GM19238 (cell line): ENCODE measurements around the gene DNAJC5.
"Not testable (repeated sequence)": the region's sequence is repeated elsewhere in the genome, so short reads cannot be mapped to it uniquely, and the experiment has no call there.

Source experiments
- DNase-seq: peaks from one replicate; pipeline ENCODE4 v3.0.0; 2011; ENCODE audit warnings: low spot score; ENCODE audit not compliant: insufficient read length

DNAJC5 gene

GRCh38 chr20:63955281-63955826, 60.4 kb downstream of the DNAJC5 start:
- peak; percentile 51 for DNase-seq

- DNase-seq, result peak; percentile 96
These were observed 61.1 kb downstream of the DNAJC5 start, which contains the start of gene UCKL1 for GRCh38 chr20:63955827-63956663. Gene UCKL1, minus strand, starts transcription at chr20:63956416. Its CDS starts 44 bp downstream, at chr20:63956372.

DNA sequence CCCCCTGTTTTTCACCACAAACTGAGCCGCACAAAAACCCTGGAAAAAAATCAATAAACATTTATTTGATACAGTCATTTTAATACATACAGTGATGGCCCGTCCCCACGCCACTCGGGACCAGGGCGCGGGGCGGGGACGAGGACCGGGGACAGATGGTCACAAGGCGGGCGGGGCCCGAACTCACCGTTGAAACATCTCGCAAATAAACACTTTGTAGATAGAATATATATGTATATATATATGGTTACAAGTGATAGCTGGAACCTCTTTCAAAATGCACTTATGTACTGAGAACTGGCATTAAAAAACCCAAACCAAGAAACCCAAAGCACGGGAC, 61.7 kb downstream of the DNAJC5 start:
- no peak for DNase-seq

- peak; percentile 69 for DNase-seq
These were observed 62.2 kb downstream of the DNAJC5 start for GRCh38 chr20:63957004-63957689.

DNA sequence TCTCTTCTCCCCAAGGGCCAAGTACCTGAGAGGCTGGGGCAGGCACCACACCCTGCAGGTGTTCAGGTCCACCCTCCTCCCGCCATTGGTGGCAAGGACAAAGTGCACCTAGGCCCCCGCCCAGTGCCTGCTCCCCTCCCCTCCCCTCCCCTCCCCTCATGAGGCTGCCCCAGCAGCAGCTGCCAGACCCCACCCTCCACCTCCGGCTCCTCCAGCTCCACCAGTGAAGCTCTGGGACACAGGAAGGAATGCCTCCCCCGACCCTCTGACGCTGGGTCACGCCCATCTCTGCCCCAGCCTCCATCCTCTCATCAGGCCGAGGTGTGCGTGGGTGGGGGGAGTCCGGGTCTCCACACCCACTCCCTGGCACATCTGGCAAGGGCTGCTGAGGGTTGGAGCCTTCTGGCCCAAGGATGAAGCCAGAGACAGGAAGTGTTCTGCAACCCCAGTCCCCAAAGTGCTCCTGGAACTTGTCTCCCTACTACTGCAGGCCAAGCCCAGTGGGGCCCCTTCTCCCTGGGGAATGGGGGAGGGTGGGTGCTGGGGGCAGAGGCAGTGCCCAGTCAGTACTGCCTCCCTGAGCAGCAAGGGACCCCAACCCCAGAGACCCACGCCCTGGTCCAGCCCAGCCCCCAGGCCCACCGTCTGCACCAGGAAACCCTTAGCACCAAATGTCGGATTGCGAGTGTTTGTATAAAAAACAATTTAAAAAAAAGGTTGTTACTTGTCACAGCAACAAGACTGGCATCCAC, 62.9 kb downstream of the DNAJC5 start:
- DNase-seq, result no peak

DNA sequence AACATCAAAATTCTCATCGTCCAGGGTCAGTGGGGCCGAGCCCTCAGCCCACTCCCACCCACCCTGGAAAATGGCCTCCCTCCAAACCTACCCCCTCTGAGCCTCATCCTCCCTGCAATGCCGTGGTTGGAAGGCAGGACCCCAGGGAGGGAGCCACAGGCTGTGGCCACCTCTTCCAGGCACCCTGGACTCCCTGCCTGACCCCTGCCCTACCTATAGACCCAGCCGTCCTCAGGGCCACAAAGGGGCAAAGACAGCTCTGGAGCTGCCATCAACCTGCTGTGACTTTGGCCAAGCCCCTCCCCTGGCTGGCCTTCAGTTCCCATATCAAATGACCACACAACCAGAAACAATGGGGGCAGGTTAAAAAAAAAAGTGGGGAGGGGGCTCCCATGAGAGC, 63.5 kb downstream of the DNAJC5 start:
- no peak for DNase-seq

DNA sequence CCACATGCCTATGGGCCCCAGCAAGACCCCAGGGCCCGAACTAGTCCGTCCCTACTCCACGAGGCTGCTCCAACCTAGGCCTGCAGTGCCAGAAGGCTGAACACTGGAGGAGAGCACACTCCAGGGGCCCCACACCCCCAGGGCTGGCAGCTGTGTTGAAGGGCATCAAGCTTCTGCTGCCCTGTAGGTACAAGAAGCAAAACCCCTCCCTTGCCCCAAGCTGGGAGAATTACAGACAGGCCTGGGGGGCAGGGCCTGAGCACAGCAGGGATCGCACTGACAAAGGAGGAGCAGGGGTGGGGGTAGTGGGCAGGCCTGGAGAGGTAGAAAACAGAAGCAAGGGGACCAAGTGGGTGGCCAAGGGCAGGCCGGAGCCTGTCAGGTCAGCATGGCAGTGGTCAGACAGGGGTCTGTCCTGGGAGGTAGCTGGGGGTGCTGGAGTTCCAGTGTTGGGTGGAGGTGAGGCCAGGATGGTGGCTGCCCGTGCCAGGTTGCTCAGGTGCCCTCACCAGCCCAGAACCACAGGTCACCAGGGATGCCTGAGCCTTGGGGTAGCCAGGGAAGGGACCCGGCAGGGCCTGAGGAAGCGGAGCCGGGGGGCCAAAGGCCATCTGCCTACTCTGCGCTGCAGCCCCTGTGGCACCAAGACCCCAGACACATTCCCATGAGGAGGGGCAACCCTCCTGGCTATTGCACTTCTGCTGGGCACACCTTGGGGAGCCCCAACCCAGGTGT, 64.2 kb downstream of the DNAJC5 start:
- DNase-seq, result no peak

DNA sequence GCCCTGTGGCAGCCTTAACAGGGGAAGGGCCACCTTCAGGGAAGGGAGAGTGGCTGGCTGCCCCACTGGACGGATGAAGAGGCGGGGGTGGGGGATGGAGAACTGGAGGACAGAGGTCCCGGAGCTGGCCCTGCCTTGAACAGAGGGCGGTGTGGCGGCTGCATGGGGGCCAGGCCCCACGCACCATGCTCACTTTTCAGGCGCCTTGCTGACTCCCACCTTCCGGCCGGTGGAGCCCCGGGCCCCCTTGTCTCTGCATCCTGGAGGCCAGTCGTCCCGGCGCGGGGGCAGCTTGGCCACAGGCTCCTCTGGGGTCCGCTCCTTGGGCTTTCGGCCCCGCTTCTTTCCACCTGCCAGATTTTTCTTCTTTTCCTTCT, 64.8 kb downstream of the DNAJC5 start:
- DNase-seq, result no peak

DNA sequence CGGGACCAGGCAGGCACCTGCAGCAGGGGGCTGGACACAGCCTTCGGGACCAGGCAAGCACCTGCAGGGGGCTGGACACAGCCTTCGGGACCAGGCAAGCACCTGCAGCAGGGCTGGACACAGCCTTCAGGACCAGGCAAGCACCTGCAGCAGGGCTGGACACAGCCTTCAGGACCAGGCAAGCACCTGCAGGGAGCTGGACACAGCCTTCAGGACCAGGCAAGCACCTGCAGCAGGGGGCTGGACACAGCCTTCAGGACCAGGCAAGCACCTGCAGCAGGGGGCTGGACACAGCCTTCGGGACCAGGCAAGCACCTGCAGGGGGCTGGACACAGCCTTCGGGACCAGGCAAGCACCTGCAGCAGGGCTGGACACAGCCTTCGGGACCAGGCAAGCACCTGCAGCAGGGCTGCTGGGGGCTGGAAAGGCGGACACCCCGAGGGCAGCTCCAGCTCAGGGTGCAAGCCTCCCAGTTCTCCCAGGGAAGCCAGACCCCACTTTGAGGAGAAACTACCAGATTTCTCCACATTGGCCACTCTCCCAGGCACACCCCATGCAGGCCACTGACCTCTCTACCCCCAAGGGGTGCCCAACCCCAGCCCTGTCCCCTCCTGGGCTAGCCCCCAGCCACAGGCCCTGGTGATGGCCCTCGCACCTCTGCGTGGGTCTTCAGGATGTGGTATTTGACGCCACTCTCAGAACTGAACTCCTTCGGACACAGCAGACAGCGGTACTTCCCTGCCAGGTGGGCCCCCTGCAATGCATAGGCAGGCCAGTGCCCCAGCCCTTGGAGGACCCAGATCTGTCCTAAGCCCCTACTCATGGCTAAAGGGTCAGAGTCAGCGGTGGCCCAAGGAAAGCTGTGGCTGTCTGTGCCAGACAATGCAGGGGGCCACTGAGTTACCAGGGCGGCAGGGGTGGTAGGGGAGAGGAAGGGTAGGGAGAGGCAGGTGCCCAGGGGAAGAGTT, 66.0 kb downstream of the DNAJC5 start:
- not testable (repeated sequence) for DNase-seq

DNA sequence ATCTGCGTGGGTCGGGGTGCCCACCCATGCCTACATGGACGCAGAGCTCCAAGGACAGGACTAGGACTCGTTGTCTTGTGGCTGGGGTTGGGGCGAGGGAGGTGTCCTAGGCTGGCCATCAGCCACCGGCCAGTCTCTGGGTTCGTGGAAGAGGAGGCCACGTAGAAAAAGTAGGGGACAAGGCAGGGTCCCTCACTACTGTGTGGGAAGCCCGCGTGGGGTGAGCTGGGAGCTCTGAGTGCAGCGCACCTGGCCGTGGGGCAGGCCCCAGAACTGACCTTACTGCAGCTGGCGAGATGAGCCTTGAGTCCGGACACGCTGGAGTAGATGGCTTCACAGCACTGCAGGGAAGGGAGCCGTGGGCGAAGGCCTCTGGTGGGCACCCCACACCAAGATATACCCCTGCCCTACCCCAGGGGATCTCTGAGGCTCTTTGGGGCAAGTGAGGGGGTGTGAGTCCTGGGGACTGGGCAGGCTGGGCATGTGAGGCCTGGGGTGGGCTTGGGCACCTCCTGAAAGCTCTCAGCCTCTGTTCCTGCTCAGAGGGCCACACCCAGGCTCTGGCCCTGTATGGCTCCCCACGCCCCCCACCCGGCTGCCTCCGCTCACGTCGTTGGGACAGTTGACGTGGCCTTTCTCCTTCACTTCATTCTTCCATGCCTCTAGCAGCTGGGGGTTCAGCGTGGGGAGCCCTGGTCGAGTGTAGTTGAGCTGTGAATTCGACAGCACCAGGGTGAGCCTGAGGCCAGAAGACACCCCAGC, 66.9 kb downstream of the DNAJC5 start:
- no peak for DNase-seq

DNA sequence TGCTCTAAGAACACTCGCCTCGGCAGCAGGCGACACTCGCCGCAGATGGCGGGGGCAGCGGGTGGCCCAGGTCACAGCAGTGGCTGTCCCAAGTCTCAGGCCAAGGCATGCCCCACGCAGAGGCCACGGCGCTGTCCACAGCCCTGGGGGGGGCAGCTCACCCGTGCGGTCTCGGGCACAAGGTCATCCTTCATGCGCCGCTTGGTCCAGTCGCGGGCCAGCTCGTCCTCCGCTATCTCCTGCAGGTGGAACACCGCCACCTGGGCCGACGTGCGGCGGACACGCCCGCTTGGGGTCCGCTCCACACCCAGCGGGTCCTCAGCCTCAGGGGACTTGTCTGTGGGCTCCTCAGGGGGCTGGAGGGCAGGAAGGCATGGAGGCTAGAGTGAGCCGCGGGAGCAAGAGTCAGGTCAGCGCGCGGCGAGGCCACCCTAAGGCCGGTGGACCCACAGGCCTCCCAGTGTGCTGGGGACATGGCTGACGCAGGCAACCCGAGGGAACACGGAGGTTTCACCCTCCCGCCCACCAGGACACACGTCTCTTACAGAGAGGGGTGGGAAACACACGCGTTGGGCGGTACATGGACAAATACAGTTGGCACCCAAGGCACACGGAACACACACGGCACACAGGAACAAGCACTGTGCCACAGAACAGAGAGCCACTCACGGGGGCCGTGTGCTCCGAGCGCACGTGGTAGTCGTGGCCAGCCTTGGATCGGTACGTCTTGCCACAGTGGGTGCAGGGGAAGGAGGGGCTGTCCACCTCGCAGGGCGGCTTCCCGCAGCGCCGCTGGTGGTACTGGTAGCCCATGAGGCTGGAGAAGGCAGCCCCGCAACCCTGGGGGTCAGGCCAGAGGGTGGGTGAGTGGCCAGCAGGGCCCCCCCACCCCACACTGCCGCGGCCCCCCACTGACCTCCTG, 67.8 kb downstream of the DNAJC5 start:
- no peak for DNase-seq

DNA sequence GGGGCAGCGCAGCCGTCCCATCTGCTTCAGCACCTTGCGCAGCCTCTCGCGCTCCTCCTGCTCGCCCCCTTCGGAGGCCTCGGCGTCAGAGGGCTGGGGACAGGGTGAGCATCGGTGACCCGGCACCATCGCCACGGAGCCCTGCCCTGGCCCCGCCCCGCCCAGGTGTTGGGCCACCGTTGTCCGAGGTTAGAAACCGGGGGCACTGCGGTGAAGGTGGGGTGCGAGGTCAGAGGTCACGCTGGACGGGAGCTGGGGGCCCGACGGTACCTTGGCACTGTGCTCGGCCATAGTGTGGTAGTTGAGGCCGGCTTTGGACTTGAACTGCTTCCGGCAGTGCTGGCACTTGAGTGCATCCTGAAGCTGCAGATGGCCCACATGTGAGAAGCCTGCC, 68.4 kb downstream of the DNAJC5 start:
- no peak for DNase-seq

DNA sequence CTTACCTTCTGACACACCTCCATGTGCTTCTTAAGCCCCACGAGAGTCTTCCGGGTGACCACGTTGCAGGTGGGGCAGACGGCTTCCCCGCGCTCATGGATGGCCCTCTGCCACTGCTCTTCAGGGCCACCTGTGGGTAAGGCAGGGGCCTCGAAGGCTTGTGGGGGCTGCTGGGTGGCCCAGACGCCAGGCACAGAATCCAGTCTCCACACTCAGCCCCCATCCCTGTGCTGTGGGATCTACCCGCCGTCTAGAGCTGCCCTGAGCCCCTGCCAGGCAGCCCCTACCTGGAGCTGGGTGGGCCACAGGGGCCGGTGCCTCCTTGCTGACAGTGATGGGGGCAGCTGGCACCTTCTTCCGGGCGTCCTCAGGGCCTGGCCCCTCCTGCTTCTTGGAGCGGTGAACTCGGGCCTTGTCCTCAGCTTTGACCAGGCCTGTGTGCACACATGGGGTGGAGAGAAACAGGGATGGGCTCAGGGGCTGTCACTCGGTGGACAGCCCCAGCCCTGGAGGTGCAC, 68.9 kb downstream of the DNAJC5 start:
- no peak for DNase-seq

DNA sequence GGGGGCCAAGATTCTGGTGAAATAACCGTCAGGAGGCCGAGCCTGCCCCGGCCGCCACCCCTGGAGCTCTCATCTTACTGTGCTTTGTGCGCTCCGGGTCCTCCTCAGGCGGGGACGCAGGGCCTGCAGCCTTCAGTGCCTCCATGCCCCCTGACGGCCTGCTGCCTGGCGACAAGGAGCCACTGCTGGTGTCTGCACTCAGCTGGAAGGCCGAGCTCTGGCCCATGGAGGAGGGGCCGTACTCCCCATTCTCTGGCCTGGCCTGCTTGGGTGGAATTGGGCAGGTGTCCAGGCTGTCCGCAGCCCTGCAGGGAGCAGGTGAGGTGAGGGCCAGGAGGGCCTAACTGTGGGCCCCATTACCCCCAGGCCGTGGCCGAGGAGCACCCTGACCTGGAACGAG, 69.5 kb downstream of the DNAJC5 start:
- no peak for DNase-seq

DNA sequence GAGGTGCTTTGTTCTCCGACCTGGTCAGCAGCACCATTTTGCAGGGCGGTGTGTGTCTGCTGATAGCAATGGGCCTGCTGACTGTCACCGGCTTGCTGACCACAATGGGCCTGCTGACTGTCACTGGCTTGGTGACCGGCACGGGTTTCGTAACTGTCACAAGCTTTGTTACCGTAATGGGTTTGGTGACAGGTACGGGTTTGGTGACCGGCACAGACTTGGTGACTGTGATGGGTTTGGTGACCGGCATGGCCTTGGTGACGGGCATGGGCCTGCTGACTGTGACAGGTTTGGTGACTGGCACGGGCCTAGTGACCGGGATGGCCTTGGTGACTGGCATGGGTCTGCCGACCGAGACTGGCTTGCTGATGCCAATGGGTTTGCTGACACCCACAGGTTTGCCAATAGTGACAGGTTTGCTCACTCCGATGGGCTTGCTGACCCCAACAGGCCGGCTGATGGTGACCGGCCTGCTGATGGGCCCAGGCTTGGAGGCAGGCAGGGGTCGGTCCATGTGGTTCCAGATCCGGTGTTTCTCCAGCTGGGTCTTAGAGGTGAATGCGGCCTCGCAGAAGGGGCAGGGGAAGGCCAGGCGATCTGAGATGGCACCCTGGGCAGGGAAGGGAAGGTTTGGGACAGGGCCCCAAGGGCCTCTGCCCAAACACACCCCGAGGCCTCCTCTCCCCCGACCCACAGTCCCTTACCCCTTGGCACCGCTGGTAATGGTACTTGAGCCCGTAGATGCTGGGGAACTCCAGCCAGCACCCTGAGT, 71.4 kb downstream of the DNAJC5 start:
- no peak for DNase-seq

GRCh38 chr20:63966944-63967322, 72.0 kb downstream of the DNAJC5 start:
- no peak for DNase-seq
